Measurements from ENCODE around the gene PTOV1.

GRCh38 chr19:49852631-49853126, 1.7 kb downstream of the PTOV1 start:
- TF ChIP-seq TEAD4 (IDR thresholded peaks at IDR 0.05) (no peak), TAF1 (IDR thresholded peaks at IDR 0.05; ENCODE audit: low read depth) (no peak), CEBPB (IDR thresholded peaks at IDR 0.05) (no peak), YY1 (IDR thresholded peaks at IDR 0.05; ENCODE audit: low read depth) (no peak), EP300 (IDR thresholded peaks at IDR 0.05; ENCODE audit: borderline replicate concordance) (no peak), MAX (IDR thresholded peaks at IDR 0.05) (no peak), RAD21 (IDR thresholded peaks at IDR 0.05; ENCODE audit: low read depth) (no peak), CREB1 (IDR thresholded peaks at IDR 0.05; ENCODE audit: low read depth) (no peak), NFIC (IDR thresholded peaks at IDR 0.05) (no peak), REST (IDR thresholded peaks at IDR 0.05; ENCODE audit: low read depth) (no peak), TCF12 (IDR thresholded peaks at IDR 0.05; ENCODE audit: low read depth) (no peak), USF1 (IDR thresholded peaks at IDR 0.05) (no peak)
